NCI-H2107 treated with DMSO at 0.1 percent for 48 hours (cell line): ENCODE results near the gene NSMCE3.
"Not testable (repeated sequence)": the region's sequence is repeated elsewhere in the genome, so short reads cannot be mapped to it uniquely, and the experiment has no call there.

Source experiments
- DNase-seq: peaks from one replicate; lab custom pipeline; 2025; ENCODE audit not compliant: unreplicated experiment; lab: John Stamatoyannopoulos, UW

Gene NSMCE3

DNA sequence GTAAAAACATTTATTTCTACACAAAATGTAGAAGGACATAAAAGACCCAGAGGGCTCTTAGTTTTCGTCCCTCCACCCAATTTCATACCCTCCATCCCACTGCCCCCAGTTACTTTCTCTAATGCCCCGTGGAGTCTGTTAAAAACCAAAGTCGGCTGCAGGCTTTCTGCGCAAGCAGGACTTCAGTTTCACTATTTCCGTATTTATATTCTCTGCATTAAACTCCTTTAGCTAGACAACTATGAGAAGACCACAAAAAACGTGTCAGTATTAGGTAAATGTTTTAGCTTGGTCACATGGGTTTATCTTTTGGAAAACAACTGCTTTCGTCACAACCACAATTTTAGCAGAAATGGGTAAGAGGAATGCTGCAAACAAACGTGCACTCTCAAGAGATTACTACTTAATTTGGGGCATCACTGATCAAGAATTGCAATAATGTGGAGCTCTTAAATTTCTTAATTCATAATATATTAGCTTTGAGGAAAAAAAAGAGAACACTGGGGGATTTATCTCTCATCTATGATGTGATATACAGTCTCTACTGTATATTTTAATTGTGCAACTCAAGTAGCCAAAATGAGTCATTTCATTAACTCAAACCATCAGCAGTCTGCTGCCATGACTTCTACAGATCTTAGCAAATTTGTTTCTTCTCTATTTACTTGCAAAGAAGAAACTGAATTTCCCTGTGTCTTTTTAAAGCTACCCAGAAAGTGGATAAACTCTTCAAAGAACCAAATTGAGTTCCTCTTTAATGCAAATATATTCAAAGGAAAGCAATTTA lies 740 bp upstream of the NSMCE3 start:
- no peak for DNase-seq

DNA sequence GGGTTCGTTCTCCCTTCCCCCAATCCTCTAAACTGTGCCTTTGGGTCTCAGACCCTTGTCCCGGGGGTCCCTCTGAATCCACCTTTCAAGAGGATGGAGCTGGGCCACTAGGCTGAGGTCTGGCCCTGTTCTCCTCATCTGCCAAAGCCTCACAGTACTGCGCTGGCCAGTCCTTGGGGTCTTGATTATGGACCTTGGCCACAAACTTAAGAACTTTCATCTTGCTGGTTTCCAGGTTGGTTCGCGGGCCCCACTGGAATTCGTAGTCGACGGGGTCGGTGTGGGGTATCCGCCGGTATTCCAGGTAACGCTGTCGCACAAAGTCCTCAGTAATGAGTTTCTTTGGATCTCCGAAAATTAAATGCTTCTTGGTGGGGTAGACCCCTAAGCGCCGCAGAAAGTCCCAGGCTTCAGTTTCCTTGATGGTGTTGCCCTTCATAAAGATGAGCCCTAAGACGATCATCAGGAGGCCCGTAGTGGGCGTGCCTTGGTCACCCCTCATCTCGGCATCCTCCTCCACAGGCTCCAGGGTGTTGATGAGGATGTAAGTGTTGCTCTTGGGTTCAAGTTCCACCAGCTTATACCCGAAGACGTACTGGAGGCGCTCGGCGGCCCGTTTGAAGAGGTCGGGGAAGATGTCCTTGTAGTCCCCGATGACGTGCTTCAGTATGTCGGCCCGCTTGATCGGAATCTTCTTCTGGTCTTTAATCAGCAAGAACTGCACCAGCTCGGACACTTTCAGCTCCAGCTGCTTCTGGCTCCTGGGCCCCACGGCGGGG lies 727 bp downstream of the NSMCE3 start:
- no peak for DNase-seq

DNA sequence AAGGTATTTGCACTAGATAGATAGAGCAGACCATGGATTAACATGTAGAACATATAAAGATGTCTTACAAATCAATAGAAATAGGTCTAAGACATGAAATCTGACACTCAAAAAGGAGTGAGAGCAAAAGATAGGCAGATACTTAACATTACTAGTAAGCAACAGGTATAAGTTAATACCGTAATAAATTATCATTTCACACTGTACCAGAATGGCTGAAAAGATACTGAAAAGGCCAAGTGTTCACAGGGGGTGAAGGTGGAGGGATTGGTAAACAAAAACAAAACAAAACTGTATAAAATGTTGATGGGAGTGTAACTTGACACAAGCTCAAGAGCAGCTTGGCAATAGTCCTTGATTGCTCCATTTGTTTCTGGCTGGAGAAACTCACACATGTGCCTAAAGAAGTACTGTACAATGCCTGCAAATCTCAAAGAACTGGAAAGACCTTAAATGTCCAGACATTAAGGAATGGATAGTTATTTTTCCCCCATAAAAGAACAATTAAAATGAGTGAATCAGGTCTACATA lies 3.5 kb downstream of the NSMCE3 start:
- DNase-seq: peak; percentile 7

DNA sequence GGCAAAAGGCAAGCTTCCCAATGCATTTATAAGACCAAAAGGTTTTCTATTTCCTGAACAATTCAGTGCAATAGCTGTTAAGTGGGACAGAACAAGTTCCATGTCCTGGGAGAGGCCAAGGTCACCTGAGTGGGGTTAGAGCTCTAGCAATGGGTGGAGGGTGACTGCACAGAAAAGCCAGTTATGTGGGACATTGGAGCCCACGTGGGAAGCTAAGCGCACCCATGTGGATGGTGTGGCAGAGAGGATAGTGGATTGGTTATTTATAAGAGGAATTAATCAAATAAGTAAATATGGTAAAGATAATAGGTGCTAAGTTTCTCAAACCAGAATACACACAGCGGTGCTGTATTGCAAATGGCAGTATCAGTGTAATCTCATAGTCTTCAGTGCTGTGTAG lies 6.3 kb downstream of the NSMCE3 start:
- no peak for DNase-seq

DNA sequence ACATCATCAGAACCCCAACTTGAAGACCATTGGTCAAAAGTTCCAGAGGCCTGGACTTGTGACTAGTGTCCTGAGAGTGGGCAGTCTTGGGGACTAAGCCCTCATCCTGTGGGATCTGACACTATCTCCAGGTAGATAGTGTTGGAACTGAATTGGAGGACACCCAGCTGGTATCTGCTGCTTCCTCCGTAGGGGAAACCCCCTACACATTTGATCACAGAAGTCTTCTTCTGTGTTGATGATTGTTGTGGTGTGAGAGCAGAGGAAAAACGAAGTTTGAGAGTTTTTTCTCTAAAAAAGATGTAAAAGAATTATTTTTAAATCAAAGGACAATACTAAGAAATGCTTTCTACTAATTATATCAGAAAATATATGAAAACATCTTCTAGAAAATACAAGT lies 6.9 kb downstream of the NSMCE3 start:
- DNase-seq: no peak

DNA sequence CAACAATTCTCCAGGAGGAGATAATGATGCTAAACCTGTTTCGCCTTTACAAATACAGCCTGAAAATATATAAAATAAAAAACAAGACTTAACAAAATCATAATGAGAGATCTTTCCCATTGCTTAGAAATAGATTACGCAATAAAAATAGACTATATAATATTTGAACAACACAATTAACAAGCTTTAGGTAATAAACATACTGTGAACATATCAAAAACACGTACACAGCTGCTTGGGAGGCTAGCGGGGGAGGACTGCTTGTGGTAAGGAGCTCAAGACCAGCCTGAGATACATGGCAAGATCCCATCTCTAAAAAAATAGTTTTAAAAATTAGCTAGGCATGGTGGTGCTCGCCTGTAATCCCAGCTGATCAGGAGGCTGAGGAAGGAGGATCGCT lies 8.7 kb downstream of the NSMCE3 start:
- no peak for DNase-seq

DNA sequence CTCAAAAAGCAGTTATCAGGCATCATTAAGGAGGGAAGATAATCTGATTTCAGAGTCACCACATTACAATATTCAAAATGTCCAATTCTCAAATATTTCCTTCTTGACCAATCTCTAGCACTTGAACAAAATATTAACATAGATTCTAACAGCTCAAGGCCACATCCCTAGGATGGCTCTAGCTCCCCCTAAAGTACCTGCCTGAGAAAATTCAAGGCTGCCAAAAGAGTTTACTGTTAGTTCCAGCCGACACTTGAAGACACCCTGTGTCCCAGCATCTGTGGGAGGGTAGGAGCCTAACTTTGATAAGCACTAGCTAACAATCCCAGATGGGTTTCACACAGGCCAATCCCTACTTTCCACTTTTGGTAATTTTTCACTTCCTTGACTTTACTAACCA lies 10.4 kb downstream of the NSMCE3 start:
- DNase-seq: no peak

DNA sequence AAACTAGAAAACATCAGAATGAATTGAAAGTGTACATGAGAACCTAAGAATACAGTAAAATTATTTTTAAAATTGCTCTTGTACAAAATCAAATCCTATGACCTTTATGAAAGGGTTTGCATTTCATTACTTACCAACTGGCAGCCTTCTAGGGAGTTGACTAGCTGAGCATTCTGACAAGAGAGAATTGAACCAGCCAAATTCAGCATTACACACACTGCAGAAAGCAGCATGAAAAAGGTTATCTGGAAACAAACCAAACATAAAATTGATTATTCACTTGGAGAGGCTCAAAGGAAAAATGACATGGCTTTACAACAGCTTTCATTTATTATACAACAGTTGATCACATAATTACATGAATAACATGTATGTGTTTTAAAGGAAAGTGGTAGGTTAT lies 17.4 kb downstream of the NSMCE3 start:
- DNase-seq: no peak

DNA sequence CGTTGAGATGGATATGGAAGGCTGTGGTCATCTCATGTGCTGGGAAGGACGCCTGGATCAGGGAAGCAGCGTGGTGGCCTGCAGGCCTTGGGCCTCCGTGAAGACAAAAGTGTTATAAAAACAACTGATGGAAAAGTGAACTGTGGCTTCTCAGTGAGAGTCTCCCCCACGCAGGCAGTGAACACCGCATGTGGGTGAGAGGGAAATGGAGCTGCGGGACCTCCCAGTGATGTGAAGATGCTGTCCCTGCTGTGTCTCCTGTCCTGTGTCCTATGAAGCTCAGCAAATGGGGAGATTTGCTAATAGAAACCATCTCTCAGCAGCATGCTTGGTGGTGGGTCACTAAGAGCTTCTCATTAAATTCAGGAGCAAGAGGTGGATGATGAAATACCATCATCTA lies 25.1 kb downstream of the NSMCE3 start:
- no peak for DNase-seq

DNA sequence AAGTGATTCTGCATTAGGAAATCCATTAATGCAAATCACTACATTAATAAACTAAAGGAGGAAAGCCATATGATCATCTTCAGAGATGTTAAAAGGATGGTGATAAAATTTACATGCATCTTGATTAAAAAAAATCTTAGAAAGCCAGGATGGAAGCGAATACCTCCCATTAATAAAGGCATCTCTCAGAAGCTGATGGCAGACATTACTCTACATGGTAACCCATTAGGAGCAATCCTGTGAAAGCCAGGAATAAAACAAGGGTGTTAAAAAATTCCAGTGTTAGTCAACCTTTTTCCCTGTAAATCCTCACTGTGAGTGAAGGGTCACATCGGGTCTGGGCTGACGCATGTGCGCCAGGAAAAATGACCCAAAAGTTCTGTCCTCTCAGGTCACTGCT lies 25.5 kb downstream of the NSMCE3 start:
- no peak for DNase-seq

DNA sequence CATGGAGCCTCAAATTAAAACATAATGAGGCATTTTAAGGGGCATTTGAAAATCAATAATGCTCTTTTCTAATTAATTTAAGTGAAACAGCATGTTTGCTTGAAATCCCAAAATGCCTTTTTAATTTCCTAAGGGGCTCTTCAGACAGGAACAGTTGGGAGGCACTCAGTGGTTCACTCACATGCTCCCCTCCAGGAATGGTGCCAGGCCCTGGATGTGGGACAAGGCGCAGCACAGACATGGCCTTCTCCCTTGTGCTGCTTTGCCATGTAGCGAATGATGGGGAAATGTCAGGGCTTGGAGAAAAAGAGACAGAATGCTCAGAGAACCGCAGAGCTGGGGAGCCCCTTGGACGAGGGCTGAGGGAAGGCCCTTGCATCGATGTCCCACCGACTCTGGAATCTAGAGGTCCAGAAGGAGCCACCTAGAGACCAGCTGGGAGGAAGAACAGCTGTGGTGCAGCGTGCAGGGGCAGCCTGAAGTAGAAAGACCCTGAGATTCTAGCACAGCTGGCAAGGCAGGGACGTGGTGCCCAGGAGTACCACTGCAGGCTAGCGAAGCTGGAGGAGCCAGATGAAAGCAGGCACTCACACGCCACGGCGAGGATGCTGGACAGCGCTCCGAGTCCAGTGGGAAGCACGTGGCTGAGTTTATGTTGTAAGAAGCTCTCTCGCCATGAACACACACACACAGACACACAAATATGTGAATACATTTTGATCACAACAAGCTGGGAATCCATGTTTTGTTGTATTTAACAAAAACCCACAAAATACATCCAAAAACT lies 27.0 kb downstream of the NSMCE3 start:
- no peak for DNase-seq

DNA sequence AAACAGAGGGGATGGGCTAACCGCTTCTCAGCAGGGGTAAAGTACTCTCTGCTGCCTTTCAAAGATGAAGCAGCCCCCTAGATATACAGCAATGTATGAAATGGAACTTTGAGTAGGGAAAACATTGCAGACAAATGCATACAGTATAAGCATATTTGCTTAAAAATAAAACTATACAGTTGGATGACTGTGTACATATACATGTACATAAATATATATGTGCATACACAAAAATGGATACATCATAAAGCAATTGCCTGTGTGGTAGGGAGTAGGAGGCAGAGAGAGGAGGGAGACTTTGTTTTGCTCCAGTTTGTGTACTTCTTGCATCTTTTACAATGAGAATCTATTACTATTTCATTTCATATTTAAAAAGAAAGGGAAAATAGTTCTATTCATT lies 28.4 kb downstream of the NSMCE3 start:
- DNase-seq: no peak

DNA sequence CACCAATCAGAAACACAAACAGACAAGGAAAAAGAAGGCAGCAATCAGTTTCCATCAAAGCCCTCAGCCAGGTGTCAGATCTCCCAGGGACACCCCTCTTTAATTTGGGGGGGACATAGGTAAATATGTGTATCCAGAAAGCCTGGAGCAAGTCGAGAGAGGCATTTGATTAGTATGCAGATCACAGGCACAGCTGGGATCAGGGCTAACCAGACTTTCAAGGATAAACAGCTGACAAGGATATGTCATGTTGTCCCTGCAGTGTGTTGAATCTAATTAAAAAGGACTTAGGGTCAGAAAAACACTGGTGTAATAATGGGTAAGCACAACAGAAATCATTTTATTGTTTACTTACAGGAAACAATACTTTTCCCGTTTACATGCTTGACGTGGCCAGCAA lies 30.2 kb downstream of the NSMCE3 start:
- no peak for DNase-seq

DNA sequence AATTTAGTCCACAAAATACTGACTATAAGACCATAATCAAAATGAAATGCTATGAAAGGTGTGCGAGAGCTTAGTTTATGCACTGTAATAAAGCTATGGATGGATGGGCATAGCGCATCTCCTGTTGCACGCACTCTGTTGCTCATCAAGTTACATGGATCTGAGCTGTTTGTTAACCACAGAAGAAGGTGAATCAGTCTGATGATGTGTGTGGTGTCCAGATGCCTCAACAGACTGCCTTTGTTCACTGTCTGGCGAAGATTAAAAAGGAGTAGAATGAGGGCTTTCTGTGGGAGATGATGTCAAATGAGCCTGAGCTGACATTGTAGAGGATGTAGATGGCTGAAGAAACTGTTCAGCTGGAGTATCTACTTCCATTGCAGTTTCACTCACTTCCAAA lies 36.1 kb downstream of the NSMCE3 start:
- DNase-seq: no peak

DNA sequence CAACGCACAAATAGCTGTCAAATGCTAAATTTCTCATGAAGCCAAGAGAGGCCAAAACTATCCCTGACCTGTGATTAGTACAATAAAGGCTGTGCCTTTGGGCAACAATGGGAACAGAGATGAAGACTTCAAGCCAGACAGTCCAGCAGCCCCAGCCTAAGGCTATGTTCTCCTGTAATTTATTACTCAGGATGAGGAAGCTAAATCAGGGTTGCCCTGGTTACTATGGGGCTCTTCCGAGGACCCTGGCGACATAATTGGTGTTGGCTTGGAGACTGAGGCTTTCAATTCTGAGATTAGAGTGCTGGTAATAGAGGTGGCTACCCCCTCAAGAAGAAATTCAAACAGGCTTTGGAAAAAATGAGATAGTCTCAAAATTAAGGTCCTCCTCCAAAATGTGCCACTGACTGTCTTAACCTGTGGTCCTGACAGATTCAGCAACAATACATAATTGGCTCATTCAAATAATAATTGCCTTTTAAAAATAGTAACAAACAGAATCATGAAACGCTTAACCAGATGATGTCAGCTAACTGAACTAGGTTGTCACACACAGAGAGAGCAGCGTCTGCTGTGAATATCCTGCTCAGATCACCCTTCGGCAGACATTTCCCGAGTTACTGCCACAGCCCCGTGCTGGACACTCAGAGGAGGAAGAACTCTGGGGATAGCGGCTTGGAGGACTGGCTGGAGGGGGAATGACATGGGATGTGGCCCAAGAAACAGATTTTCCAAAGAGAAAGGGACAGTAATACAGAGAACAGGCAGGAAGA lies 43.0 kb downstream of the NSMCE3 start:
- DNase-seq: no peak

DNA sequence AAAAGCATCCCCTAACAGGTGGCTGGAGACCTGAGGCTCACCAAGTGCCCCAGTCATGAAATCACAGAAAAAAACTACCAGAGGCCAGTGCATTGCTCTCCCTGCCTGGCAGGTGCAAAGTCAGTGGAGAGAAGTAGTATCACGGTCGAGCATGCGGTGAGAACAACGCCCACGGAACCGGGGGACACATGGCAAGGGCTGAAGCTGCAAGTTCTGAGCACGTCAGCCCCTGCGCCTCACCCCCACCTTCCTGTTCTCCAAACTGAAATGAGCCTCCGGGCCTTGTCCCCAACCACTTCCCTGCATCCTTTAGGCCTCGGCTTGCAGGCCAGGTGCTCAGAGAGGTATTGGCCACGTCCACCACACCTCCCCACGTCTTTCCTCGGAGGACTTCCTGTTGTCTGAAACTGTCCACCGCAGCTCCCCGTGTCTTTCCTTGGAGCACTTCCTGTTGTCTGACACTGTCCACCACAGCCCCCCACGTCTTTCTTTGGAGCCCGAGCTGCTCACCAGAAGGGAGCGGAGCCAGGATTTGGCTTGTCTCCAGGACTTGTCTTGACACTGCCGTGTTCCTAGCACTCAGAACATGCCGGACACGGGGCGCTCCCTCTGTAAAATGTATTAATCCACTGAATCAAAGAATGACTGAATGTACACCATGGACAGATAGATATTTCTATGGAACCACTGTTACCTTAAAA lies 43.9 kb downstream of the NSMCE3 start:
- DNase-seq: no peak

DNA sequence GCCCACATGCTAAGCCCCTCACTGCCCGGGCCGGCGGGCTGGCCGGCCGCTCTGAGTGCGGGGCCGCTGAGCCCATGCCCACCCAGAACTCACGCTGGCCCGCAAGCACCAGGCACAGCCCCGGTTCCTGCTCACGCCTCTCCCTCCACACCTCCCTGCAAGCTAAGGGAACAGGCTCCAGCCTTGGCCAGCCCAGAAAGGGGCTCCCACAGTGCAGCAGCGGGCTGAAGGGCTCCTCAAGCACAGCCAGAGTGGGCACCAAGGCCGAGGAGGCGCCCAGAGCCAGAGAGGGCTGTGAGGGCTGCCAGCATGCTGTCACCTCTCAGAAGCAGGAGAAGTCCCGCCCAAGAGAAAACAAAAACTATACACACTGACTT lies 44.6 kb downstream of the NSMCE3 start:
- DNase-seq: not testable (repeated sequence)

DNA sequence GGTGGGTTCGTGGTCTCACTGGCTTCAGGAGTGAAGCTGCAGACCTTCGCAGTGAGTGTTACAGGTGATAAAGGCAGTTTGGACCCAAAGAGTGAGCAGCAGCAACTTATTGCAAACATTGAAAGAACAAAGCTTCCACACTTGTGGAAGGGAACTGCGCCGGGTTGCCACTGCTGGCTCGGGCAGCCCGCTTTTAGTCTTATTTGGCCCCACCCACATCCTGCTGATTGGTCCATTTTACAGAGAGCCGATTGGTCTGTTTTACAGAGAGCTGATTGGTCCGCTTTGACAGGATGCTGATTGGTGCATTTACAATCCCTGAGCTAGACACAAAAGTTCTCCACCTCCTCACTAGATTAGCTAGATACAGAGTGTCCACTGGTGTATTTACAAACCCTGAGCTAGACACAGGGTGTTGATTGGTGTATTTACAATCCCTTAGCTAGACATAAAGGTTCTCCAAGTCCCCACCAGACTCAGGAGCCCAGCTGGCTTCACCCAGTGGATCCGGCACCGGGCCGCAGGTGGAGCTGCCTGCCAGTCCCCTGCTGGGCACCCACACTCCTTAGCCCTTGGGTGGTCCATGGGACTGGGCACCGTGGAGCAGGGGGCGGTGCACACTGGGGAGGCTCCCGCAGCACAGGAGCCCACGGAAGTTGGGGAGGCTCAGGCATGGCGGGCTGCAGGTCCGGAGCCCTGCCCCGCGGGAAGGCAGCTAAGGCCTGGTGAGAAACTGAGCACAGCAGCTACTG lies 45.2 kb downstream of the NSMCE3 start:
- not testable (repeated sequence) for DNase-seq

DNA sequence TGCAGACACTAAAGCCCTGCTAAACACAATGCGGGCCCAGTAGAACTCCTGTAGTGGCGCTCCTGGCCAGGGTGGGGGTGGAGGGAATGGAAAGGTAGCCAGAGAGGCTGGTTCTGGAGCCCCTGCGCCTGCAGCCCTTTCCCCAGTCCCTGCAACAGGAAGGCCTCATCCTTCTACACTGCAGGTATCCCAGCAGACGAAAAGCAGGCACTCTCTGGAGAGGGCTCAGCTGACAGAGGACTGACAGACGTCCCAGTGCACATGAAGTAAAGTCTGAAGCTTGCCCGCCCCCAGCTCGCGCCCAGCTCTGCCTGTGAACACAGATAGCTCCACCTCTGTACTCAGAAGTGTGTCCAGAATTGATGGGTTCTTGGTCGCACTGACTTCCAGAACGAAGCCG lies 46.0 kb downstream of the NSMCE3 start:
- no peak for DNase-seq
